Kidney epithelial cell (primary cell): ENCODE data around the gene TEX51. TPM values are rescaled to one million over a fixed set of nuclear protein-coding genes. Genes with fewer than 3 reads are reported as not detected.

Source experiments
- DNase-seq: peaks from one replicate; pipeline ENCODE4 v3.0.0-alpha.2; 2010; ENCODE audit warnings: low read depth
- H3K27me3 ChIP-seq: 2 replicates; pipeline ENCODE4 v1.6.0; 2011; ENCODE audit warnings: low read length; ENCODE audit not compliant: control insufficient read depth, insufficient read depth
- H3K36me3 ChIP-seq: 2 replicates; pipeline ENCODE4 v1.5.1; 2011; ENCODE audit warnings: low read length; ENCODE audit not compliant: control insufficient read depth, insufficient read depth
- H3K4me3 ChIP-seq: 2 replicates; pipeline ENCODE4 v1.5.1; 2011; ENCODE audit warnings: low read depth, mild to moderate bottlenecking, control low read depth, low read length
- CTCF ChIP-seq: IDR thresholded peaks from 2 replicates; pipeline ENCODE4 v1.5.1; 2011; ENCODE audit warnings: mild to moderate bottlenecking, moderate library complexity, low read length, control low read depth, inconsistent platforms; ENCODE audit not compliant: insufficient read depth, poor library complexity, severe bottlenecking
- total RNA-seq: library from RNA; depleted of rRNA; stranded (reverse); fragments of >200 nt; gene quantifications from 2 replicates; pipeline ENCODE4 v1.2.3, GENCODE V29; 2015

Gene TEX51
- total RNA-seq, 1 donor from 2014 or later = not detected

- H3K36me3 ChIP-seq = no peaks in the 10 kb centered on the region
- no peak overlapping the region for H3K4me3 ChIP-seq
- no peaks in the 10 kb centered on the region for H3K27me3 ChIP-seq
- no peak for DNase-seq
- TF ChIP-seq CTCF = no peak
These were observed 17.2 kb downstream of the TEX51 start for GRCh38 chr2:126915903-126916302.

- Histone ChIP-seq H3K36me3 (no peaks in the 10 kb centered on the region), H3K4me3 (no peak overlapping the region), H3K27me3 (no peaks in the 10 kb centered on the region)
- no peak for TF ChIP-seq CTCF
- DNase-seq = no peak
These were observed 18.1 kb downstream of the TEX51 start for GRCh38 chr2:126916744-126917143.

GRCh38 chr2:126921066-126921465 is 22.4 kb downstream of the TEX51 start:
- no peaks in the 10 kb centered on the region for H3K36me3 ChIP-seq
- no peak for DNase-seq
- TF ChIP-seq CTCF = no peak

GRCh38 chr2:126930970-126931590 is 32.4 kb downstream of the TEX51 start:
- H3K27me3 ChIP-seq = no peaks in the 10 kb centered on the region
- DNase-seq = no peak

More at GRCh38 chr2:126921066-126921465, 22.4 kb downstream of the TEX51 start:
- no peaks in the 10 kb centered on the region for H3K27me3 ChIP-seq
- no peak overlapping the region for H3K4me3 ChIP-seq

GRCh38 chr2:126932529-126932928 is 33.8 kb downstream of the TEX51 start:
- DNase-seq = no peak
- no peak overlapping the region for H3K4me3 ChIP-seq
- no peak for TF ChIP-seq CTCF

More at GRCh38 chr2:126930970-126931590, 32.4 kb downstream of the TEX51 start:
- Histone ChIP-seq H3K4me3 (no peak overlapping the region), H3K36me3 (no peaks in the 10 kb centered on the region)
- TF ChIP-seq CTCF = no peak

GRCh38 chr2:126932966-126933710 is 34.4 kb downstream of the TEX51 start:
- H3K4me3 ChIP-seq = no peak overlapping the region
- H3K36me3 ChIP-seq = no peaks in the 10 kb centered on the region
- H3K27me3 ChIP-seq = peaks cover 4% of the 10 kb centered on the region
- no peak for DNase-seq
- TF ChIP-seq CTCF = no peak

More at GRCh38 chr2:126932529-126932928, 33.8 kb downstream of the TEX51 start:
- peaks cover 2% of the 10 kb centered on the region for H3K27me3 ChIP-seq
- H3K36me3 ChIP-seq = no peaks in the 10 kb centered on the region
